ENCODE measurements around the gene YWHAE. TPM values are rescaled to one million over a fixed set of nuclear protein-coding genes. Genes with fewer than 3 reads are reported as not detected.
"Not testable (repeated sequence)": the region's sequence is repeated elsewhere in the genome, so short reads cannot be mapped to it uniquely, and the experiment has no call there.

The YWHAE gene
- polyA plus RNA-seq (2012; ENCODE audit: low read depth, missing spikeins): 434 TPM

GRCh38 chr17:1399679-1400512, at the start of gene YWHAE:
TSS of gene YWHAE (minus strand) at chr17:1400222. CDS start at chr17:1400110, 112 bp downstream.
- peak; percentile 95 for FAIRE-seq
- peak; percentile 96 for DNase-seq (ENCODE audit: insufficient read length, low spot score)
- TF ChIP-seq PAX5 (IDR thresholded peaks at IDR 0.05; ENCODE audit: insufficient read depth, low read length, severe bottlenecking) (peak; percentile 16), POU2F2 (IDR thresholded peaks at IDR 0.05; ENCODE audit: low read depth, low read length) (peak; percentile 74; the same call in 1 of the 2 replicates), TAF1 (IDR thresholded peaks at IDR 0.05; ENCODE audit: low read depth, low read length) (peak; percentile 98), SPI1 (IDR thresholded peaks at IDR 0.05; ENCODE audit: low read depth, low read length) (peak; percentile 43), POLR2AphosphoS5 (IDR thresholded peaks at IDR 0.05; ENCODE audit: low read depth, low read length) (peak; percentile 97), POLR2A (IDR thresholded peaks at IDR 0.05; ENCODE audit: low read depth, low read length) (peak; percentile 97)

- no peak for FAIRE-seq
- TF ChIP-seq POLR2AphosphoS5 (IDR thresholded peaks at IDR 0.05; ENCODE audit: low read depth, low read length) (no peak), POLR2A (IDR thresholded peaks at IDR 0.05; ENCODE audit: low read depth, low read length) (no peak), TAF1 (IDR thresholded peaks at IDR 0.05; ENCODE audit: low read depth, low read length) (no peak), PAX5 (IDR thresholded peaks at IDR 0.05; ENCODE audit: insufficient read depth, low read length, severe bottlenecking) (no peak), POU2F2 (IDR thresholded peaks at IDR 0.05; ENCODE audit: low read depth, low read length) (no peak), SPI1 (IDR thresholded peaks at IDR 0.05; ENCODE audit: low read depth, low read length) (no peak)
- no peak for DNase-seq (ENCODE audit: insufficient read length, low spot score)
These were observed 49.5 kb upstream of the YWHAE start for GRCh38 chr17:1449412-1449967.

GRCh38 chr17:1447052-1447451, 47.0 kb upstream of the YWHAE start:
- DNase-seq (ENCODE audit: insufficient read length, low spot score) (no peak), FAIRE-seq (peak; percentile 41)
- TF ChIP-seq POLR2A (IDR thresholded peaks at IDR 0.05; ENCODE audit: low read depth, low read length): no peak
- TF ChIP-seq POU2F2 (IDR thresholded peaks at IDR 0.05; ENCODE audit: low read depth, low read length): no peak
- TF ChIP-seq PAX5 (IDR thresholded peaks at IDR 0.05; ENCODE audit: insufficient read depth, low read length, severe bottlenecking): no peak
- no peak for TF ChIP-seq POLR2AphosphoS5 (IDR thresholded peaks at IDR 0.05; ENCODE audit: low read depth, low read length)
- TF ChIP-seq SPI1 (IDR thresholded peaks at IDR 0.05; ENCODE audit: low read depth, low read length): no peak
- TF ChIP-seq TAF1 (IDR thresholded peaks at IDR 0.05; ENCODE audit: low read depth, low read length): no peak

GRCh38 chr17:1446201-1446600, 46.2 kb upstream of the YWHAE start:
- DNase-seq (ENCODE audit: insufficient read length, low spot score) (no peak), FAIRE-seq (no peak)
- TF ChIP-seq TAF1 (IDR thresholded peaks at IDR 0.05; ENCODE audit: low read depth, low read length) (no peak), POLR2A (IDR thresholded peaks at IDR 0.05; ENCODE audit: low read depth, low read length) (no peak), POU2F2 (IDR thresholded peaks at IDR 0.05; ENCODE audit: low read depth, low read length) (no peak), SPI1 (IDR thresholded peaks at IDR 0.05; ENCODE audit: low read depth, low read length) (no peak), PAX5 (IDR thresholded peaks at IDR 0.05; ENCODE audit: insufficient read depth, low read length, severe bottlenecking) (no peak), POLR2AphosphoS5 (IDR thresholded peaks at IDR 0.05; ENCODE audit: low read depth, low read length) (no peak)

- FAIRE-seq; DNase-seq (ENCODE audit: insufficient read length, low spot score): not testable (repeated sequence)
These were observed 45.7 kb upstream of the YWHAE start for GRCh38 chr17:1445695-1446094.

GRCh38 chr17:1442721-1443120, 42.7 kb upstream of the YWHAE start:
- not testable (repeated sequence) for FAIRE-seq; DNase-seq (ENCODE audit: insufficient read length, low spot score)

GRCh38 chr17:1442187-1442586, 42.2 kb upstream of the YWHAE start:
- FAIRE-seq (no peak), DNase-seq (ENCODE audit: insufficient read length, low spot score) (no peak)
- TF ChIP-seq POLR2AphosphoS5 (IDR thresholded peaks at IDR 0.05; ENCODE audit: low read depth, low read length) (no peak; the same call in 1 of the 2 replicates), PAX5 (IDR thresholded peaks at IDR 0.05; ENCODE audit: insufficient read depth, low read length, severe bottlenecking) (no peak), POLR2A (IDR thresholded peaks at IDR 0.05; ENCODE audit: low read depth, low read length) (no peak), TAF1 (IDR thresholded peaks at IDR 0.05; ENCODE audit: low read depth, low read length) (no peak), SPI1 (IDR thresholded peaks at IDR 0.05; ENCODE audit: low read depth, low read length) (no peak), POU2F2 (IDR thresholded peaks at IDR 0.05; ENCODE audit: low read depth, low read length) (no peak)

- no peak for FAIRE-seq
- TF ChIP-seq POLR2A (IDR thresholded peaks at IDR 0.05; ENCODE audit: low read depth, low read length) (no peak), TAF1 (IDR thresholded peaks at IDR 0.05; ENCODE audit: low read depth, low read length) (no peak)
- no peak for DNase-seq (ENCODE audit: insufficient read length, low spot score)
These were observed 40.9 kb upstream of the YWHAE start for GRCh38 chr17:1440921-1441320.

- no peak for TF ChIP-seq POU2F2 (IDR thresholded peaks at IDR 0.05; ENCODE audit: low read depth, low read length)
- no peak for TF ChIP-seq TAF1 (IDR thresholded peaks at IDR 0.05; ENCODE audit: low read depth, low read length)
- no peak for TF ChIP-seq PAX5 (IDR thresholded peaks at IDR 0.05; ENCODE audit: insufficient read depth, low read length, severe bottlenecking)
- no peak for TF ChIP-seq POLR2AphosphoS5 (IDR thresholded peaks at IDR 0.05; ENCODE audit: low read depth, low read length)
- no peak for FAIRE-seq
- DNase-seq (ENCODE audit: insufficient read length, low spot score): no peak
These were observed 38.6 kb upstream of the YWHAE start for GRCh38 chr17:1438593-1439083.

GRCh38 chr17:1435326-1435725, 35.3 kb upstream of the YWHAE start:
- FAIRE-seq: no peak
- no peak for DNase-seq (ENCODE audit: insufficient read length, low spot score)
- TF ChIP-seq TAF1 (IDR thresholded peaks at IDR 0.05; ENCODE audit: low read depth, low read length): no peak

All from GM12891 (cell line).